Parathyroid adenoma (tissue), 2 donors: ENCODE data around the gene FSD2.

Source experiments
- H2AFZ ChIP-seq: fragments of 300-600 bp; sonication (generic); one replicate; pipeline ENCODE4 v1.7.0; 2017; ENCODE audit warnings: antibody characterized with exemption, mild to moderate bottlenecking
- H3K27ac ChIP-seq: fragments of 300-600 bp; sonication (generic); one replicate; pipeline ENCODE4 v1.7.0; 2017
- H3K27me3 ChIP-seq: fragments of 300-600 bp; sonication (generic); one replicate; pipeline ENCODE4 v1.7.0; 2017; ENCODE audit warnings: low read length; ENCODE audit not compliant: control insufficient read depth, insufficient read depth
- H3K36me3 ChIP-seq: fragments of 300-600 bp; sonication (generic); one replicate; pipeline ENCODE4 v1.7.0; 2017; ENCODE audit warnings: low read length; ENCODE audit not compliant: control insufficient read depth, insufficient read depth
- H3K4me1 ChIP-seq: fragments of 300-600 bp; sonication (generic); one replicate; pipeline ENCODE4 v1.7.0; 2017; ENCODE audit warnings: control low read depth
- H3K4me2 ChIP-seq: fragments of 300-600 bp; sonication (generic); one replicate; pipeline ENCODE4 v1.7.0; 2017; ENCODE audit warnings: low read length
- H3K4me3 ChIP-seq: fragments of 300-600 bp; sonication (generic); one replicate; pipeline ENCODE4 v1.7.0; 2017; ENCODE audit warnings: low read depth, low read length
- H3K79me2 ChIP-seq: fragments of 300-600 bp; sonication (generic); one replicate; pipeline ENCODE4 v1.7.0; 2017; ENCODE audit warnings: control low read depth
- H3K9ac ChIP-seq: fragments of 300-600 bp; sonication (generic); one replicate; pipeline ENCODE4 v1.7.0; 2017; ENCODE audit warnings: mild to moderate bottlenecking
- H3K9me3 ChIP-seq: fragments of 300-600 bp; sonication (generic); one replicate; pipeline ENCODE4 v1.7.0; 2017; ENCODE audit warnings: low read length; ENCODE audit not compliant: control insufficient read depth
- TF ChIP-seq, protein P1 (sequence below): fragments of 300-600 bp; sonication (generic); IDR thresholded peaks from one replicate; pipeline ENCODE4 v1.7.0; 2017; ENCODE audit warnings: antibody characterized with exemption, mild to moderate bottlenecking
- donor health status: primary hyperparathyroidism.

FSD2 gene

GRCh38 chr15:82851306-82851850, 45.5 kb upstream of the FSD2 start:
- Histone ChIP-seq H2AFZ (no peak overlapping the region), H3K4me1 (peaks cover 10% of the 10 kb centered on the region), H3K27ac (no peak overlapping the region), H3K27me3 (no peaks in the 10 kb centered on the region), H3K9ac (no peak overlapping the region), H3K4me2 (no peak overlapping the region), H3K79me2 (no peaks in the 10 kb centered on the region), H3K36me3 (no peaks in the 10 kb centered on the region), H3K4me3 (no peak overlapping the region), H3K9me3 (no peaks in the 10 kb centered on the region)
- TF ChIP-seq, protein P1, sequence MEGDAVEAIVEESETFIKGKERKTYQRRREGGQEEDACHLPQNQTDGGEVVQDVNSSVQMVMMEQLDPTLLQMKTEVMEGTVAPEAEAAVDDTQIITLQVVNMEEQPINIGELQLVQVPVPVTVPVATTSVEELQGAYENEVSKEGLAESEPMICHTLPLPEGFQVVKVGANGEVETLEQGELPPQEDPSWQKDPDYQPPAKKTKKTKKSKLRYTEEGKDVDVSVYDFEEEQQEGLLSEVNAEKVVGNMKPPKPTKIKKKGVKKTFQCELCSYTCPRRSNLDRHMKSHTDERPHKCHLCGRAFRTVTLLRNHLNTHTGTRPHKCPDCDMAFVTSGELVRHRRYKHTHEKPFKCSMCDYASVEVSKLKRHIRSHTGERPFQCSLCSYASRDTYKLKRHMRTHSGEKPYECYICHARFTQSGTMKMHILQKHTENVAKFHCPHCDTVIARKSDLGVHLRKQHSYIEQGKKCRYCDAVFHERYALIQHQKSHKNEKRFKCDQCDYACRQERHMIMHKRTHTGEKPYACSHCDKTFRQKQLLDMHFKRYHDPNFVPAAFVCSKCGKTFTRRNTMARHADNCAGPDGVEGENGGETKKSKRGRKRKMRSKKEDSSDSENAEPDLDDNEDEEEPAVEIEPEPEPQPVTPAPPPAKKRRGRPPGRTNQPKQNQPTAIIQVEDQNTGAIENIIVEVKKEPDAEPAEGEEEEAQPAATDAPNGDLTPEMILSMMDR: no peak

GRCh38 chr15:82850731-82851130, 44.9 kb upstream of the FSD2 start:
- H3K79me2 ChIP-seq: no peaks in the 10 kb centered on the region
- no peaks in the 10 kb centered on the region for H3K27me3 ChIP-seq
- H3K4me3 ChIP-seq: no peak overlapping the region
- H2AFZ ChIP-seq: no peak overlapping the region
- H3K9ac ChIP-seq: no peak overlapping the region
- no peaks in the 10 kb centered on the region for H3K9me3 ChIP-seq
- TF ChIP-seq, protein P1: no peak
- peaks cover 10% of the 10 kb centered on the region for H3K4me1 ChIP-seq
- no peak overlapping the region for H3K4me2 ChIP-seq
- no peak overlapping the region for H3K27ac ChIP-seq
- H3K36me3 ChIP-seq: no peaks in the 10 kb centered on the region

DNA sequence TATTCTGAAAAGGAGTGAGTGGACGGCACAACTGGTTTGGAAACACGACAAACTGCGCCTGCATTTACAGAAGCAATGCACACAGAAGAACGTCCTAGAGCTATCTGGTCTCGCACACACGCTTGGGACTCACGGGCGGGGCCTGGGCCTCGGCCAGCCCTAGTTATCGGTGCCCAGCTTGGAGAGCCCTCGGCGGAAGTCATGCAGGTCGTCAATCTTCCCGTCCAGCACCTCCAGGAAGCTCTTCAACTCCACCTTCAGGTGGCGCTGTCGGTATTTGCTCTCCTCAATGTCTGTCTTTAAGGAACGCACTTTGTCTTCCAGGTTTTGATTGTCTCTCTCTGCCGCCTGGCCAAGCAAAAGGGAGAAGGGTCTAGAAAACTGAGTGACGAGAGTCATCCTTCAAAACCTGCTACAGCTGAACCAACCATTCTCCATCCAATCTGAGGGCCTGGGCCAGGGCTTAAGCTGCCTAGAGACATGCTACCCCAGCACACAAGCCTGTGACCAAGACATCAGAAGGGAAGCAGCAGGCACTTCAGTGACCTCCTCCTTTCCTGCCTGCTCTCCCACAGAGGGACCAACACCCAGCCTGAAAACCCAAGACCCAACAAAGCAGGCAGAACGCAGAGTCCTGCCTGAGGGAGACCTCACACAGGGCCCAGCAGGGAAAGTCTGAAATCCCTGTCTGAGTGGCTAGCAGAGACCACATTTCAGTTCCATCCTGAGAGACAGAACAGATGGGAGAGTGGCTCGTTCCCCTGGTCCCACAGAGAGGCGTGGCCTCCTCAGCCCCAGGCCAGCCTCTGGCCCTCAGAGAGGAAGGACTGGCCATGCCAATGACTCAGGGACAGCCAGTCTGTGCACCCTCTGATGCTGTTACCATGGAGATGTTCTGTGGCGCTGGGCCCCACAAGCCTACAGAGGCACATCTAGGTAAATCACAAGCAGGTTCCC, 44.0 kb upstream of the FSD2 start:
- Histone ChIP-seq H3K27me3 (no peaks in the 10 kb centered on the region), H3K79me2 (no peaks in the 10 kb centered on the region), H3K4me1 (peaks cover 10% of the 10 kb centered on the region), H3K4me2 (no peak overlapping the region), H3K27ac (no peak overlapping the region), H3K36me3 (no peaks in the 10 kb centered on the region), H3K9ac (no peak overlapping the region), H3K9me3 (no peaks in the 10 kb centered on the region), H2AFZ (peak overlapping the region; percentile 72), H3K4me3 (no peak overlapping the region)
- TF ChIP-seq, protein P1: peak; percentile 56

GRCh38 chr15:82848241-82848993, 42.5 kb upstream of the FSD2 start:
- Histone ChIP-seq H3K9me3 (no peaks in the 10 kb centered on the region), H3K4me2 (no peak overlapping the region), H3K4me1 (peaks cover 9% of the 10 kb centered on the region), H3K27me3 (no peaks in the 10 kb centered on the region), H3K4me3 (no peak overlapping the region), H3K27ac (no peak overlapping the region), H3K79me2 (no peaks in the 10 kb centered on the region), H2AFZ (no peak overlapping the region), H3K36me3 (no peaks in the 10 kb centered on the region), H3K9ac (no peak overlapping the region)
- TF ChIP-seq, protein P1: no peak
